ENCODE results near the gene OPA1. TPM values are rescaled to one million over a fixed set of nuclear protein-coding genes. Genes with fewer than 3 reads are reported as not detected.

The OPA1 gene
- total and polyA plus RNA-seq, 2 of the 8 experiments (the other 6 are each of a cell fraction or from before 2014, with no cell fraction given), result 20.3 to 109 TPM

DNA sequence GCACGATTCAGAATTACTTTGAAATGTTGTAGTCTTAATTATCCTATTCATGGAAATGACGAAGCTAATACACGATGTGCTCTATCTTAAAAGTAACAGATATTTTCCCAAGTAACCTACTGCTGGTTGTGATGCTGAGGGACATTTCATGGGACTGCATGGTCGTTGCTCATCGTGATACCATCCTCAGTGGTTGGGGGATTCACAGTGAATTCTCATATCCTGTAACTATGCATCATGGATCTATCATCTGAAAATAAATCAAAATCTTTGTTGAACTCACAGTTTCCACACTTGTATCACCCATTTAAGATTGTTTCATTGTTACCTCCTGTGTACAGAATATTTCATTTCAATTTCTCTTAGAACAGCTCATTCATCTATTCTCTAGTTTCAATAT lies 84.7 kb downstream of the OPA1 start:
- H2AFZ ChIP-seq (ENCODE audit: low read length), result no peak overlapping the region
- no peak overlapping the region for H2BK5ac ChIP-seq (ENCODE audit: low read depth, low read length)
- H2BK12ac ChIP-seq (ENCODE audit: low read depth, low read length), result no peak overlapping the region
- ChIA-PET CTCF (ENCODE audit: partially characterized antibody) (interaction anchor here (0.8 to 1.6 kb wide), 2 partner anchors 31 to 666 kb away, joined by 3 read pairs; no protein-coding TSS in a partner anchor), POLR2A (ENCODE audit: partially characterized antibody) (no interaction called here)
- no peaks in the 10 kb centered on the region for H3K79me2 ChIP-seq (ENCODE audit: control insufficient read depth in 1 of 2, insufficient read depth in 2 of 2, low read length in 2 of 2)
- no peak overlapping the region for H3K14ac ChIP-seq (ENCODE audit: insufficient read length)
- H2BK120ac ChIP-seq (replicated peaks; ENCODE audit: low read depth, low read length), result no peak overlapping the region
- no peaks in the 10 kb centered on the region for H3K79me1 ChIP-seq (ENCODE audit: low read depth, low read length)
- H3K4me2 ChIP-seq (ENCODE audit: insufficient read depth in 1 of 2, low read depth in 2 of 2, low read length in 2 of 2), result no peak overlapping the region
- H3K9ac ChIP-seq (replicated peaks in 1 of 4; ENCODE audit: extremely low read depth in 1 of 4, low read depth in 3 of 4, low read length in 3 of 4), result no peak overlapping the region
- no peaks in the 10 kb centered on the region for H3K27me3 ChIP-seq (replicated peaks in 1 of 4; ENCODE audit: control insufficient read depth in 3 of 4, extremely low read depth in 1 of 4, insufficient read depth in 3 of 4, low read length in 3 of 4)
- H2AK5ac ChIP-seq (ENCODE audit: low read depth, low read length), result no peak overlapping the region
- H3K4me3 ChIP-seq (ENCODE audit: extremely low read depth in 1 of 4, insufficient read depth in 2 of 4, low read depth in 3 of 4, low read length in 4 of 4), result no peak overlapping the region
- no peak for FAIRE-seq
- no peaks in the 10 kb centered on the region for H3K9me3 ChIP-seq (ENCODE audit: insufficient read depth in 2 of 2, low read depth in 1 of 2, low read length in 1 of 2)
- 96% methylated on average over 5 of the region's 5 CpGs; no CpG with 5 or more reads in 1 of the 2 experiments for WGBS, 2 experiments (ENCODE audit: extremely low coverage in 1 of 2, insufficient coverage in 1 of 2, insufficient read length in 1 of 2, insufficient replicate concordance in 2 of 2, low coverage in 1 of 2, low lambda C conversion rate in 2 of 2, missing lambda C conversion rate in 1 of 2)
- H3K56ac ChIP-seq (replicated peaks; ENCODE audit: insufficient read length, low read depth, low read length), result no peak overlapping the region
- no peak overlapping the region for H4K91ac ChIP-seq (replicated peaks; ENCODE audit: insufficient read length, low read length)
- no peaks in the 10 kb centered on the region for H4K20me1 ChIP-seq (replicated peaks in 1 of 2; ENCODE audit: control insufficient read depth in 1 of 2, insufficient read depth in 2 of 2, low read length in 2 of 2)
- H4K8ac ChIP-seq (ENCODE audit: extremely low read depth, insufficient read depth, low read length), result no peak overlapping the region
- H3K18ac ChIP-seq (ENCODE audit: extremely low read depth, low read length), result no peak overlapping the region
- peaks cover 0 to 6% (median 0%) of the 10 kb centered on the region in 4 experiments; a peak in 2 of 8 replicates for H3K36me3 ChIP-seq (ENCODE audit: control insufficient read depth in 2 of 4, insufficient read depth in 4 of 4, low read length in 3 of 4)
- H3K4ac ChIP-seq (replicated peaks; ENCODE audit: insufficient read length, low read depth, low read length), result no peak overlapping the region
- H2BK20ac ChIP-seq (ENCODE audit: low read length), result no peak overlapping the region
- H3K23ac ChIP-seq (ENCODE audit: insufficient read length), result no peak overlapping the region
- TF ChIP-seq SP2 (IDR thresholded peaks at IDR 0.05; ENCODE audit: low read length) (no peak), GABPA (IDR thresholded peaks at IDR 0.05; ENCODE audit: borderline replicate concordance, insufficient read depth, low read length) (no peak), SP1 (IDR thresholded peaks at IDR 0.05; ENCODE audit: low read depth, low read length) (no peak), YY1 (IDR thresholded peaks at IDR 0.05; ENCODE audit: low read depth, low read length) (no peak), ASH2L (IDR thresholded peaks at IDR 0.05; ENCODE audit: low read length) (no peak), CTBP2 (IDR thresholded peaks at IDR 0.05; ENCODE audit: borderline replicate concordance, insufficient read depth, insufficient read length, low read length) (no peak), RNF2 (IDR thresholded peaks at IDR 0.05; ENCODE audit: borderline replicate concordance, low read depth, low read length, missing control alignments, poor library complexity, severe bottlenecking) (no peak), BCL11A (IDR thresholded peaks at IDR 0.05; ENCODE audit: low read depth in 2 of 2, low read length in 2 of 2) (no peak)
- TF ChIP-seq, protein P1, sequence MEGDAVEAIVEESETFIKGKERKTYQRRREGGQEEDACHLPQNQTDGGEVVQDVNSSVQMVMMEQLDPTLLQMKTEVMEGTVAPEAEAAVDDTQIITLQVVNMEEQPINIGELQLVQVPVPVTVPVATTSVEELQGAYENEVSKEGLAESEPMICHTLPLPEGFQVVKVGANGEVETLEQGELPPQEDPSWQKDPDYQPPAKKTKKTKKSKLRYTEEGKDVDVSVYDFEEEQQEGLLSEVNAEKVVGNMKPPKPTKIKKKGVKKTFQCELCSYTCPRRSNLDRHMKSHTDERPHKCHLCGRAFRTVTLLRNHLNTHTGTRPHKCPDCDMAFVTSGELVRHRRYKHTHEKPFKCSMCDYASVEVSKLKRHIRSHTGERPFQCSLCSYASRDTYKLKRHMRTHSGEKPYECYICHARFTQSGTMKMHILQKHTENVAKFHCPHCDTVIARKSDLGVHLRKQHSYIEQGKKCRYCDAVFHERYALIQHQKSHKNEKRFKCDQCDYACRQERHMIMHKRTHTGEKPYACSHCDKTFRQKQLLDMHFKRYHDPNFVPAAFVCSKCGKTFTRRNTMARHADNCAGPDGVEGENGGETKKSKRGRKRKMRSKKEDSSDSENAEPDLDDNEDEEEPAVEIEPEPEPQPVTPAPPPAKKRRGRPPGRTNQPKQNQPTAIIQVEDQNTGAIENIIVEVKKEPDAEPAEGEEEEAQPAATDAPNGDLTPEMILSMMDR (IDR thresholded peaks at IDR 0.05; ENCODE audit: control extremely low read depth in 1 of 3, insufficient read depth in 1 of 3, low read depth in 1 of 3, low read length in 3 of 3), result no peak
- TF ChIP-seq, protein P2, sequence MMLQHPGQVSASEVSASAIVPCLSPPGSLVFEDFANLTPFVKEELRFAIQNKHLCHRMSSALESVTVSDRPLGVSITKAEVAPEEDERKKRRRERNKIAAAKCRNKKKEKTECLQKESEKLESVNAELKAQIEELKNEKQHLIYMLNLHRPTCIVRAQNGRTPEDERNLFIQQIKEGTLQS (IDR thresholded peaks at IDR 0.05; ENCODE audit: insufficient read depth, low read depth, low read length), result no peak
- no peaks in the 10 kb centered on the region for H3K23me2 ChIP-seq (ENCODE audit: low read depth, low read length)
- no peak overlapping the region for H2BK15ac ChIP-seq (ENCODE audit: low read length)
- H3K4me1 ChIP-seq (replicated peaks in 1 of 4; ENCODE audit: control insufficient read depth in 3 of 4, insufficient read depth in 4 of 4, low read length in 3 of 4), result no peaks in the 10 kb centered on the region
- DNase-seq (ENCODE audit: low read depth in 1 of 2, low spot score in 2 of 2), result no peak
- no peak overlapping the region for H4K5ac ChIP-seq (ENCODE audit: insufficient read length, low read depth, low read length)
- H3K27ac ChIP-seq (ENCODE audit: low read depth, low read length), result no peak overlapping the region

All from H1 (cell line).